KOPT-K1 (cell line): ENCODE results near the gene PPARA.

ENCODE experiments used
- H3K27ac ChIP-seq: fragments of 200-600 bp; sonication (generic); 2 replicates; pipeline ENCODE4 v1.5.1; 2016; ENCODE audit warnings: antibody characterized with exemption, mild to moderate bottlenecking, low read depth, low read length; ENCODE audit not compliant: poor library complexity, severe bottlenecking
- H3K36me3 ChIP-seq: fragments of 200-600 bp; sonication (generic); 2 replicates; pipeline ENCODE4 v1.5.1; 2017; ENCODE audit warnings: antibody characterized with exemption, mild to moderate bottlenecking, low read length, moderate library complexity; ENCODE audit not compliant: insufficient read depth
- H3K9me3 ChIP-seq: fragments of 200-600 bp; sonication (generic); 2 replicates; pipeline ENCODE4 v1.5.1; 2017; ENCODE audit warnings: antibody characterized with exemption, low read length, mild to moderate bottlenecking; ENCODE audit not compliant: insufficient read depth, poor library complexity, severe bottlenecking

PPARA gene

DNA sequence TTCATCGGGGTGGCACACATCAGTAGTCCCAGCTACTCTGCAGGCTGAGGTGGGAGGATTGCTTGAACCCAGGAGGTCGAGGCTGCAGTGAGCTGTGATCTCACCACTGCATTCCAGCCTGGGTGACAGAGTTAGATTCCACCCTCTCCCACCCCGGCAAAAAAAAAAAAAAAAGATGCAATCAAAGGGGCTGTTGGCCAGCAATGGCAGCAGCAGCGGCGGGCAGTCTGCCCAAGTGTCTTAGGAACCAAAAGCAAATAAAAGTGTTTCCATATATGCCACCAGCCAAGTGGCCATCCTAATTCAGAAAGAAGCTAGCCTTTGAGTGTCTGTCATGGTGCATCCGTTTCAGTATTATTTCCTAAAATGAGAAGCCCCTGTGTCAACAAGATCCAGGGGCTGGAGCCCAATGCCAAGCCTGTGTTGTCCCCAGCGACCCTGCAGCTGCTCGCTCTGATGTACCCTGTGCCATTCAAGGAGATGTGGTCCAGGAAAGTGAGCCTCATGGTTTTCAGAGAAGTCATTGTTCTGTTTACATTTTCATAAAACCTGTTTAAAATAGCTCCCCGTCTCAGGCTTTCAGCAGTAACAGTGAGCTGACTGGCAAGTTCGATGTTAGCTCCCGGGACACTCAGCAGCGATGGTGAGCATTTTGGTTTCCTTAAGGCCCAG lies 87.3 kb downstream of the PPARA start:
- no peaks in the 10 kb centered on the region for H3K36me3 ChIP-seq
- no peak overlapping the region for H3K27ac ChIP-seq
- H3K9me3 ChIP-seq: no peaks in the 10 kb centered on the region

DNA sequence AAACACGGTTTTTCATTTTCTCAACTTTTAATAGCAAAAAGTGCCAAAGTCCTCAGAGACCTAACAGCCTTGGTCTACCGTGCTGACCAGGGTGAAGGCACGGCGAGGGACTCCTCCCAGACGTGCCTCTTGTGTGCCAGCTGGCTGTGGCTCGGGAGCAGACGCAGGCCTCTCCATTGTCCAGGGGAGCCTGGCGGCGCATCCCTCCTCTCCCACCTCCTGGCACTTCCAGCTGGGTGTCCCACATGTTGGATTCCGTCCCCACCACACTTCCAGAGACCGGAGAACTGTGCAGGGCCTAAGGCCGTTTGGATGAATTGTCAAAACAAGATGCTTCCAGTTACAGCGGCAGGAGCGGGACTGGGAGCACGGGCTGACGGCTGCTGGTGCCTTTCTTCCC lies 88.2 kb downstream of the PPARA start:
- no peaks in the 10 kb centered on the region for H3K9me3 ChIP-seq
- H3K27ac ChIP-seq: no peak overlapping the region
- no peaks in the 10 kb centered on the region for H3K36me3 ChIP-seq

DNA sequence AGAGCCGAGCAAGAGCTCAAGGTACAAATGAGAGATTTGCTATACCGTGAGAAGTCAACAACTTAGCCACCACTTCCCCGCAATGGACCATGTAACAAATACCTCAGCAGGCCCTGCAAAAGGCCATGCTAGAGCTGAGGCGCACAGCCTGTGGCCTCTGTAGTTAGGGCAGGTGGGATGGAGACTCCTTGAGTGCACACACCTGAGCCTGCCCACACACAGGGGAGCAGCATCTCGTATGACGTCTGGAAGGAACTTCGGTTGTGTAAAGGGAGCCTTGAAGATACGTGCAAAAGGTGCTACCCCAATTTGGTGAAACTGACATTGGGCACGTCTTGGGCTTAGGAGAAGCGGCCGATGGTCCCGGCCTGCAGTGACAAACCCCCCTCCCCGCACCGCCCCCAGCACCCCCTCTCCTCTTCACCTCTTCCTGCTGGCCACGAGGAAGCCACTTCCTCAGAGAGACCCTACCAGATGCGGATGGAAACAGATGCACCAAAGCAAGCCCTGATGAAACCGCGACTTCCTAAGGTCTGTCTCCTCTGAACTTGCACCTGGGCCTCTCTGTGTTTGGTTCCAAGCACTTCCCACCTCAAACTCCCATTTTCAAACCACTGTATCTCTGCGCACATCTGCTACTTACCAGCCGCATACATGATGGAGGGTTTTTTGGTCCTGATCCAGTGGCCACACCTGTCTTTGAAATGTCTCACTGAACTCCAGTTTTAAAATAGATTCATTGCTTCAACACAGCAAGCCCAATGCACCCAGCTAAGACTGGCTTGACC lies 89.1 kb downstream of the PPARA start:
- no peaks in the 10 kb centered on the region for H3K9me3 ChIP-seq
- peak overlapping the region; percentile 6 for H3K27ac ChIP-seq
- H3K36me3 ChIP-seq: peaks cover 8% of the 10 kb centered on the region; the same call in 1 of the 2 replicates

DNA sequence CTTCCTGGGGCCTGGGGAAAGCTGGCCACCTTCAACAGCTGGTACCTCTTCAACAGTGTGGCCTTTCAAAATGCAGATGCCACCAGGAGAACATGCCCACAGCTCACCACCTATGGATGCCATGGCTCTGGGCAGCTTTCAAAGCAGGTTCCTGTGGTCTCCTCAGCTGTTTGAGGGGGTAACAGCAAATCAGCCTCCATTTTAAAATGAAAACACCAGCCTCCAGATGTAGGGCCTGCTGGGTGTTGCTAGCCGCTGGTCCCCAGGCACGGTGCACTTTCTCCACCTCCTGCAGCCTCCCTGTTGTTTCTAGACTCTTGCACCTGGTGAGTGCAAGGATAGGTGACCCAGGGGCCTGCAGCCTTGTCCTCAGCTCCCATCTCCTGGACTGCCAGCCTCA lies 89.7 kb downstream of the PPARA start:
- H3K9me3 ChIP-seq: no peaks in the 10 kb centered on the region
- peak overlapping the region; percentile 6 for H3K27ac ChIP-seq
- peaks cover 12% of the 10 kb centered on the region; the same call in 1 of the 2 replicates for H3K36me3 ChIP-seq

DNA sequence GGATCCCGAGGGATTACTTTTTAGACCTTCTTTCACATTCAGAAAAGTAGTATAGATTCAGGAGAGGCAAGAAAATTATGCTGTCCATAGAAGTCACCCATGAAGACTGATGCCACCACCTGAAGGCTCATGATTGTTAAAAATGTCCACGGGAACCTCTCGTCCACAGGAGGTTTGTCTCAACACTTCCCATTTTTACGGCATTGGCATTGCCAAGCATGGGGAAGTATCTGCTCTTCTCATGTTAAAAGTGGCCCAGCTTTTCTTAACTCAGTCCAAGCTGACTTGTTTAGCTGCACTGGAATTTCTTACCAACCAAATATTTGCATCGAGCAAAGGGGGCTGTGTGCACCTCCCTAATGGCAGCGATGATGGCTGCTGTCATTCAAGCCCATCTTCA lies 90.2 kb downstream of the PPARA start:
- Histone ChIP-seq H3K9me3 (no peaks in the 10 kb centered on the region), H3K36me3 (peaks cover 12% of the 10 kb centered on the region; the same call in 1 of the 2 replicates), H3K27ac (peak overlapping the region; percentile 6)

DNA sequence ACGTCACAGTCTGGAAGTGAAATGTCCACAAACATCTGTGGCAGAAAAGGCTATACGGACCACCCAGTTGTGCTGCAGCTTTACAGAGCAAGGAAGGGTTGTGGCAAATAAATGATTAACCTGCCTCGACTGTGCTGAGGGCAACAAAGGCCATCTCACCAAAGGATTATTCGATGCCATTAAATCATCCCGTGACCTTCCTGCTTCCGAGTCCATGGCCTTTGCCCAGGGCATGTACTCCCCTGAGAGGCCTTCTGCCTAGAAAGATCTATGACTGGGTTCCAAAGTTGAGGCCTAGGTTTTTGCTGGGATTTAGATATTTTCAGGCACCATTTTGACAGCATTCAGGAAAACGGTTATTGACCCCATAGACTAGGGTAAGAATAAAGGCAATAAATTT lies 90.6 kb downstream of the PPARA start:
- Histone ChIP-seq H3K9me3 (no peaks in the 10 kb centered on the region), H3K36me3 (peaks cover 12% of the 10 kb centered on the region; the same call in 1 of the 2 replicates), H3K27ac (no peak overlapping the region)

DNA sequence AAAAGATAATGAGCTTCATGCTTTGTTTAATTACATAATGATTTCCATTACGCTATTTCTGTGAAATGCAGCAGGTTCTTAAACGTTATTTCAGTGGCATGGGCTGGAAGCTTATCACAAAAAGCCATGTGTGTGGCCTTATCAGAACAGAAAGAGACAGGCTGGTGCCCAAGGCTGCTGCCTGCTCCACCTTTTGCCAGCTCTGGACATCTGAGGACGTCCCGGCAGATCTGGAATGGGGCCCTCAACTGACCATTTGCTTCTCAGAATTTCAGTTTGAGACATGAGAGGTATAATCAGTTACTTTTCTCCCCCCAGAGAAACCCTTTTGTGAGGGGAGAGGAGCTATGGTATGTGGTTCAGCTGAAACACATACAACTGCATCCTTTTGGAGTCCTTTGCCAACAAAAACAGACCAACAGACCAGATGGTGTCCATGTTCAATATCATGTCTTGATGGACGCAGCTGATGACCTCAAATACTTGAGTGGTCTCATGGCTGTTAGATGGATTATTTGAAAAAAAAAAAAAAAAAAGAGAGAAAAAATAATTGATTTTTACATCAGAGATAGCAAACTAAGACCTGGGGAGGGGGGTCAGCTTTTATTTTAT lies 91.2 kb downstream of the PPARA start:
- H3K36me3 ChIP-seq: peaks cover 12% of the 10 kb centered on the region; the same call in 1 of the 2 replicates
- no peaks in the 10 kb centered on the region for H3K9me3 ChIP-seq
- no peak overlapping the region for H3K27ac ChIP-seq

DNA sequence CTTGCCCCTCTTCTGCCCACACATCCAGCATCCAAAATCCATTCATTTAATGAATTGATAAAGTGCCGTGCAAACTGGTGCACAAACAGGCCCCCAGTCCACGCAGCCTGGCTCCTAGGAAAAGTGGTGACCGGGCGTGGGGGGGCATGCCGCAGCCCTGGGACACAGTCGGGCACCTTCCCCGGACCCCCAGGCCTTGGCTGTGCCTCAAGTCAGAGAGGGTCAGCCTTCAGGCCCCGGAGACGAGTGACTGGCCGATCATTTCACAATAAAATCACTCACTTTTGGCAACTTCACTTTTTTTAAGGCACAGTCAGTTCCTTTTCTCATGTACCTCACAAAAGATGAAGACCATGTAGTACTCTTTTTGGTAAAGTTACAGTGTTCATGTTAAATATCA lies 91.8 kb downstream of the PPARA start:
- H3K9me3 ChIP-seq: no peaks in the 10 kb centered on the region
- H3K36me3 ChIP-seq: peaks cover 12% of the 10 kb centered on the region; the same call in 1 of the 2 replicates
- H3K27ac ChIP-seq: no peak overlapping the region

DNA sequence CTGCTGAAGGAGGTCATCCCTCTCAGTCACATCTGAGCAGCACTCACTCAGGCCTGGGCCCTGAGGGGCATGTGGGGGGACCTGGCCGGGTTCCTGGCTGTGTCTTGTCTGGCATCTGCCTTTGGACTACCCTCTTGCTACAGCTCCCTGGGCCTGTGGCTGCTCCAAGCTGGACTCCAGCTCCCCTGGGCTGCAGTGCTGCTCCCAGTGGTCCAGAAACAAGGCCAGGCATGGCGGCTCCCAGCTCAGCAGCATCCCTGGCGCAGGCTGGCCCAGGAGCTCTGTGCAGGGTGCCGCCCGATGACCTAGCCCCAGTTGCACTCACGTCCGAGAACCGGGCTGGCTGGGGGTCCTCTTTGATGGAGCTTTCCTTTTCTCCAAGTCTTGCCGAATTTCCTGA lies 94.4 kb downstream of the PPARA start:
- Histone ChIP-seq H3K27ac (no peak overlapping the region), H3K36me3 (peaks cover 12% of the 10 kb centered on the region; the same call in 1 of the 2 replicates), H3K9me3 (no peaks in the 10 kb centered on the region)

DNA sequence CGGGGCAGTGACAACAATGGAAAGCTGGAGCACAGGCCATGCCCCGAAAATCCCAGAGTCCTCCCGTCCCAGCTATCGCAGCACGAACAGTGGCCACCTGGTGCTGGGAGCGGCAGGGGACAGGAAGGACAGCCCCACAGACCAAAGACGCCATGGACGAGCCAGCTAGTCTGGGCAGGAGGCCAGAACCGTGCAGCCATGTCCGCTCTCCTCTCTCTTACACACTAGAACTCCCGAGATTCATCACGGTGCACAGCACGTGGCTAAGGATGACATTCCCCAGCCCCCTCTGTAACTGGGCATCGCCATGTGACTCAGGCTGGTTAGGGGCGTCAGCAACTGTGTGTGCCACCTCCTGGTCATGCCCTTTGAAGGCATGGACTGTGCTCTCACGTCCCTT lies 95.2 kb downstream of the PPARA start:
- no peak overlapping the region for H3K27ac ChIP-seq
- no peaks in the 10 kb centered on the region for H3K9me3 ChIP-seq
- peaks cover 12% of the 10 kb centered on the region; the same call in 1 of the 2 replicates for H3K36me3 ChIP-seq

DNA sequence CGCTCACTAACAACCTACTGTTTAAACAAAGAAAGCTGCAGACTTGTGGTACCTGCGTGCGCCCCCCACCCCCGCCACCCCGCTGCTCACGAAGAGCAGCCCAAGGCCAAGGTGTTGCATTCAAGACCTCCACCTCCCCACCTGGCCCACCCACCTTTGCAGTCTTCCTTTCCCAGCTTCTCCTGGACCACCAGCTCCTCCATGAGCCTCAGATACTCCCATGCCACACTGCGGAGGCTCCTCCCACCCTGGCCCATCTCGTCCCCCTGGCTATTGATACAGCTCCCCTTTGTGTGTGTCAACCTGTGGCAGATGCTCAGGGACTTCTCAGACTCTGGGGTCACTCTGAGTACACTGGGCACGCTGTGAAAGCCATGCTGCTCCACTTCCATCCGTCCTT lies 95.9 kb downstream of the PPARA start:
- Histone ChIP-seq H3K27ac (no peak overlapping the region), H3K9me3 (no peaks in the 10 kb centered on the region), H3K36me3 (peaks cover 12% of the 10 kb centered on the region; the same call in 1 of the 2 replicates)

DNA sequence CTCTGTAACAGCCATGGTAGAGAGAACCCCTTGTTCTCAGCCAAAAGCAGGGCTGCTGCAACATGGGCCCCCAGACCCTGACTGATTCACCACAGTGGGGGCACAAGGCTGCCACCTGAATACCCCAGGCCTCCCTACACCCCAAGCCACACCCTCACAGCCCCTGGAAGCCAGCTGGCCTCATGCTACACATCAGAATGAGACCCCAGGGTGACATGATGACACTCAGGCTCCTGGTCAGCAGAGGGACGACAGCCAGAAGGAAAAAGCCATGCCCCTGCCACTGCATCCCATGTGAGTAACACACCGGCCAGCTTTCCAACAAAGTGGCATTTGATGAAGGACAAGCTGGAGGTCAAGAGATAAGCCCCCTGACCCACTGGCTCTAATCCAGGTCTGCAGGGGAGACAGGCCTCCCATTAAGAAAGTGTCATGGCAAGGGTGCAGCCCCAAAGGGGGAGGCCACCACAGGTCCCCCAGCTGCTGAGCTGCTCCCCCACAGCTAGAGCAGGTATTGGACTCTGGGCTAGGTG lies 97.2 kb downstream of the PPARA start:
- peaks cover 12% of the 10 kb centered on the region; the same call in 1 of the 2 replicates for H3K36me3 ChIP-seq
- H3K9me3 ChIP-seq: no peaks in the 10 kb centered on the region
- no peak overlapping the region for H3K27ac ChIP-seq

DNA sequence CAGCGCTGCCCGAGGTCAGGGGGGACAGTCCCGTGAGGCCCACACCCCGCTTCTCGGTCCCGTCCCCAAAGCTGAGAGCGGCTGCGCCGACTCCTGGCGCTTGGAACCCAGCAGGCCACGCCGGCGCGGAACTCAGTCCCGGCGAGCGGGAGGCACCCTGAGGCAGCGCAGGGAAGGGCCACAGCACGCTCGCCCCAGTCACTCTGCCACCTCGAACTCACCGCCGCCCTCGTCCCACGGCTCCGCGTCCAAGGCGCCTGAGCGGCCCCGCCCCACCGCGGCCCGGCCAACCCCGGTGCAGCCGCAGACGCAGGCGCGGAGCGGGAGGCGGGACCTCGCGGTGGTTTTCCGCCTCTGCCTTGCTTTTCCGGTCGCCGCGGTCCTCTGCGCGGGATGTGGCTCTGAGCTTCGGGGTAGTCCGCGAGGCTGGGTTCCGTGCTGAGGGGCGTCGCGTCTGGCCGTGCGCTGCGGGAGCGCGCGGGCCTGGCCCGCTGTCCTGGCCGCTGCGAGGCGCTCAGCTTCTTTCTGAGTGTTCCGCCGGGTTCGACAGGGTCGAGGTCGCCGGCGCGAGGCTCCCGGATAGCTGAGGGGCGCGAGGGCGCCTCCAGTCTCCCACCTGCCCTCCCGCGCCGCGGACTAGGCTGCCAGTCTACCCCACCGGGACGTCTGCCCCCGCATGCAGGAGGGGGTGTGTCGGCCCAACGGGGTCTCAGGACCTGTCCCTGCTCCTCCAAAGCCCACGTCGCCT lies 99.9 kb downstream of the PPARA start, which contains the start of gene CDPF1:
CDPF1 (minus strand) TSS at position 259 of the 748 bp plus-strand sequence. CDS start 2,009 bp downstream, outside the sequence.
- no peaks in the 10 kb centered on the region for H3K36me3 ChIP-seq
- H3K9me3 ChIP-seq: no peaks in the 10 kb centered on the region
- peak within 1 kb of the TSS; percentile 73 for H3K27ac ChIP-seq

DNA sequence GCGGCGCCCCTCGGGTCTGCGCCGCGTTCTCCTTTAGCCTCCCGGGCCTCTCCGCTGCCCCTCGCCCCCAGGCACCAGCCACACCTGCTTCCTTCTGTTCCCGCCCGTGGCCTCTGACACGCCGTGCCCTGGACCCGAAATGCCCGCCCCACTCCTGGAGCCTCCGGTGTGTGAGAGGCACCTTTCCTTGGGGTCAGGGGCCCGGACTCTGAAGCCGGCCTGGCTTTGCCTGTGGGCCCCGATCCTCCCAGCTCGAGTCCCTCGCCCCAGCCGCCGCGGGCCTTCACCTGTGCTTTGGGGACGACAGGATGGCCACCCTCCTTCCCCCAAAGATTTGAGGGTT lies 100.4 kb downstream of the PPARA start:
- peak overlapping the region; percentile 73 for H3K27ac ChIP-seq
- no peaks in the 10 kb centered on the region for H3K9me3 ChIP-seq
- H3K36me3 ChIP-seq: no peaks in the 10 kb centered on the region
